ENCODE data around the gene CTNND1. TPM values are rescaled to one million over a fixed set of nuclear protein-coding genes. Genes with fewer than 3 reads are reported as not detected.

Gene CTNND1
- total and polyA plus RNA-seq, 9 of the 15 experiments (the other 6 are each of a cell fraction or from before 2014, with no cell fraction given), result 11.1 to 74.0 (median 43.3) TPM

GRCh38 chr11:57775491-57775890 lies 13.9 kb downstream of the CTNND1 start:
- peaks cover 95% of the 10 kb centered on the region for H3K79me2 ChIP-seq (ENCODE audit: control insufficient read depth, insufficient read depth, low read length)
- H3K27ac ChIP-seq (ENCODE audit: extremely low read depth, low read depth, low read length), result no peak overlapping the region
- intact Hi-C loops (cut with micrococcal nuclease), result no loop called here
- peaks cover 55% of the 10 kb centered on the region for H4K20me1 ChIP-seq (replicated peaks; ENCODE audit: control insufficient read depth, insufficient read depth, low read length)
- in situ Hi-C loops (cut with MboI), result no loop called here
- H3K9me1 ChIP-seq (ENCODE audit: control insufficient read depth, insufficient read depth, low read length), result peaks cover 3% of the 10 kb centered on the region
- H3K9me3 ChIP-seq (replicated peaks; ENCODE audit: control insufficient read depth, insufficient read depth, low read depth, low read length), result no peaks in the 10 kb centered on the region
- BruUV-seq (replicated peaks), result no TSS peak
- peaks cover 20 to 50% of the 10 kb centered on the region in 2 experiments for H3K4me1 ChIP-seq (replicated peaks in 1 of 2; ENCODE audit: control insufficient read depth in 2 of 2, insufficient read depth in 2 of 2, low read length in 2 of 2)
- no peak overlapping the region for H3K4me2 ChIP-seq (ENCODE audit: insufficient read depth, low read length)
- no peak overlapping the region for H3K4me3 ChIP-seq
- H3K36me3 ChIP-seq (ENCODE audit: control insufficient read depth, insufficient read depth, low read length), result peaks cover 7% of the 10 kb centered on the region; the same call in 1 of the 3 replicates
- H3K9ac ChIP-seq (ENCODE audit: insufficient read depth in 1 of 2, low read depth in 2 of 2, low read length in 2 of 2), result no peak overlapping the region
- H3K27me3 ChIP-seq (ENCODE audit: control insufficient read depth in 2 of 2, insufficient read depth in 2 of 2, low read length in 2 of 2), result no peaks in the 10 kb centered on the region
- no peak for FAIRE-seq
- DNase-seq (ENCODE audit: extremely low read depth in 1 of 4, low spot score in 3 of 4), result no peak
- no peak overlapping the region for H2AFZ ChIP-seq (ENCODE audit: low read depth, low read length)
- 31% methylated on average over 5 of the region's 5 CpGs for WGBS (ENCODE audit: insufficient coverage, low coverage, missing lambda C conversion rate)
- ChIA-PET POLR2A (interaction anchor here (0.6 to 9.4 kb wide), 2 partner anchors 12 to 1937 kb away, joined by 3 to 88 read pairs; partner anchors contain the start of gene CTNND1), CTCF (ENCODE audit: low intra/inter-chr PET ratio) (no interaction called here)
- ATAC-seq, result no peak
- no peak for TF ChIP-seq ZNF232 (CRISPR knock-in tag; IDR thresholded peaks at IDR 0.05)
- TF ChIP-seq RBM34 (IDR thresholded peaks at IDR 0.05; ENCODE audit: borderline replicate concordance, insufficient read depth, low read length), result no peak
- no peak for TF ChIP-seq SMARCB1 (IDR thresholded peaks at IDR 0.05; ENCODE audit: insufficient read length, low read depth)
- TF ChIP-seq SPI1 (IDR thresholded peaks at IDR 0.05; ENCODE audit: borderline replicate concordance, low read depth, low read length), result peak; percentile 27; the same call in 1 of the 2 replicates
- no peak for TF ChIP-seq PHF8 (IDR thresholded peaks at IDR 0.05; ENCODE audit: borderline replicate concordance, low read length)
- TF ChIP-seq IRF1 (CRISPR knock-in tag; IDR thresholded peaks at IDR 0.05; ENCODE audit: borderline replicate concordance), result no peak
- TF ChIP-seq ZNF133 (CRISPR knock-in tag; IDR thresholded peaks at IDR 0.05), result no peak
- no peak for TF ChIP-seq ETS2 (tag; IDR thresholded peaks at IDR 0.05; ENCODE audit: borderline replicate concordance, poor library complexity, severe bottlenecking)
- no peak for TF ChIP-seq ZNF354B (CRISPR knock-in tag; IDR thresholded peaks at IDR 0.05)
- no peak for TF ChIP-seq ZC3H4 (CRISPR knock-in tag; IDR thresholded peaks at IDR 0.05; ENCODE audit: borderline replicate concordance)
- no peak for TF ChIP-seq HBP1 (CRISPR knock-in tag; IDR thresholded peaks at IDR 0.05)
- no peak for TF ChIP-seq TSC22D4 (tag; IDR thresholded peaks at IDR 0.05)
- TF ChIP-seq SMAD2 (IDR thresholded peaks at IDR 0.05; ENCODE audit: low read depth, low read length), result no peak
- TF ChIP-seq ETV6 (IDR thresholded peaks at IDR 0.05; ENCODE audit: borderline replicate concordance in 1 of 2, low read depth in 2 of 2, low read length in 1 of 2), result peak in 1 of 2 experiments; percentile 58; a peak in 1 of 4 replicates
- no peak for TF ChIP-seq ETV6 (CRISPR knock-in tag; IDR thresholded peaks at IDR 0.05; ENCODE audit: borderline replicate concordance)
- TF ChIP-seq, protein P1, sequence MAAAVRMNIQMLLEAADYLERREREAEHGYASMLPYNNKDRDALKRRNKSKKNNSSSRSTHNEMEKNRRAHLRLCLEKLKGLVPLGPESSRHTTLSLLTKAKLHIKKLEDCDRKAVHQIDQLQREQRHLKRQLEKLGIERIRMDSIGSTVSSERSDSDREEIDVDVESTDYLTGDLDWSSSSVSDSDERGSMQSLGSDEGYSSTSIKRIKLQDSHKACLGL (CRISPR knock-in tag; IDR thresholded peaks at IDR 0.05; ENCODE audit: borderline replicate concordance, poor library complexity, severe bottlenecking), result no peak
- peak; percentile 42; the same call in 1 of the 2 replicates for TF ChIP-seq GABPA (tag; conservative IDR thresholded peaks at IDR 0.05; ENCODE audit: low read depth)
- TF ChIP-seq RHOXF2B (CRISPR knock-in tag; conservative IDR thresholded peaks at IDR 0.05), result no peak
- TF ChIP-seq, protein P2, sequence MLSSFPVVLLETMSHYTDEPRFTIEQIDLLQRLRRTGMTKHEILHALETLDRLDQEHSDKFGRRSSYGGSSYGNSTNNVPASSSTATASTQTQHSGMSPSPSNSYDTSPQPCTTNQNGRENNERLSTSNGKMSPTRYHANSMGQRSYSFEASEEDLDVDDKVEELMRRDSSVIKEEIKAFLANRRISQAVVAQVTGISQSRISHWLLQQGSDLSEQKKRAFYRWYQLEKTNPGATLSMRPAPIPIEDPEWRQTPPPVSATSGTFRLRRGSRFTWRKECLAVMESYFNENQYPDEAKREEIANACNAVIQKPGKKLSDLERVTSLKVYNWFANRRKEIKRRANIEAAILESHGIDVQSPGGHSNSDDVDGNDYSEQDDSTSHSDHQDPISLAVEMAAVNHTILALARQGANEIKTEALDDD (IDR thresholded peaks at IDR 0.05), result peak; percentile 91
- no peak for TF ChIP-seq FOXK2 (conservative IDR thresholded peaks at IDR 0.05 in 1 of 2, IDR thresholded peaks at IDR 0.05 in 1 of 2; ENCODE audit: low read depth in 2 of 2)
- TF ChIP-seq RB1 (IDR thresholded peaks at IDR 0.05; ENCODE audit: low read depth), result no peak

All from K562 (cell line).